HepG2 (cell line): Measurements from ENCODE around the gene DNAJB12. TPM values are rescaled to one million over a fixed set of nuclear protein-coding genes. Genes with fewer than 3 reads are reported as not detected.

Experiments
- ATAC-seq: fragments of 200-7000 bp; cut with Tn5 transposase; 3 replicates; pipeline ENCODE4 v1.9.1; 2020; ENCODE audit warnings: mild to moderate bottlenecking, moderate library complexity
- BruUV-seq: library from RNA; stranded (reverse); fragments of 400-500 nt; replicated peaks from 2 replicates; lab custom pipeline; 2021; lab: Mats Ljungman, UMichigan
- CTCF ChIA-PET: fragments of 300-600 bp; formaldehyde crosslinking; extraction: SDS; loops from one replicate; lab custom pipeline; 2021; ENCODE audit warnings: low total read pairs, inconsistent platforms, low intra/inter-chr PET ratio; lab: Yijun Ruan, JAX
- POLR2A ChIA-PET: fragments of 350-600 bp; sonication (Branson Sonifier 250); formaldehyde crosslinking; loops from one replicate; lab custom pipeline; 2020; ENCODE audit warnings: antibody characterized with exemption, inconsistent platforms; lab: Yijun Ruan, JAX
- DNase-seq: peaks from one replicate; pipeline ENCODE4 v3.0.0-alpha.2; 2015; ENCODE audit warnings: low spot score
- FAIRE-seq: peaks from 3 replicates; lab custom pipeline; 2011; peaks lifted over from hg19 to GRCh38; lab: Jason Lieb, UNC
- H2AFZ ChIP-seq: one replicate; pipeline ENCODE4 v1.6.1; 2011; ENCODE audit warnings: low read length, inconsistent platforms
- H3K27ac ChIP-seq: fragments of 300-600 bp; 3 replicates; pipeline ENCODE4 v1.8.0; 2011; ENCODE audit warnings: mixed run types, mild to moderate bottlenecking, mixed read lengths, low read length, inconsistent platforms; ENCODE audit not compliant: insufficient read depth; ENCODE audit errors: extremely low read length
- H3K27me3 ChIP-seq, 2 experiments: fragments of 200-600 bp in 1 of 2; 2 replicates in 1 of 2; 3 replicates in 1 of 2; pipeline versions ENCODE4 v1.6.0 to v1.8.0; 2011; ENCODE audit warnings: low read length in 2 of 2, mild to moderate bottlenecking in 2 of 2, moderate library complexity in 2 of 2, inconsistent platforms in 1 of 2; ENCODE audit not compliant: insufficient read depth in 2 of 2, control insufficient read depth in 1 of 2
- H3K36me3 ChIP-seq, 2 experiments: fragments of 200-600 bp in 1 of 2; replicated peaks in 1 of 2; 2 replicates in 1 of 2; 3 replicates in 1 of 2; pipeline versions ENCODE4 v1.5.1 to v1.8.0; 2011; ENCODE audit warnings: low read length in 2 of 2, inconsistent platforms in 1 of 2; ENCODE audit not compliant: insufficient read depth in 2 of 2, control insufficient read depth in 1 of 2
- H3K4me1 ChIP-seq: 2 replicates; pipeline ENCODE4 v1.5.1; 2012; ENCODE audit warnings: low read length, inconsistent platforms; ENCODE audit not compliant: insufficient read depth
- H3K4me2 ChIP-seq: 2 replicates; pipeline ENCODE4 v1.6.0; 2011; ENCODE audit warnings: low read depth, low read length, inconsistent platforms
- H3K4me3 ChIP-seq, 3 experiments: fragments of 200-600 bp in 1 of 3; sonication (generic), shearing (Covaris generic) in 1 of 3; replicated peaks in 1 of 3; 2 replicates each; pipeline ENCODE4 v1.5.1; 2011 to 2016; ENCODE audit warnings: low read length in 3 of 3, inconsistent platforms in 2 of 3, low read depth in 2 of 3, mild to moderate bottlenecking in 2 of 3, control low read depth in 1 of 3, mixed read lengths in 1 of 3; ENCODE audit not compliant: insufficient read depth in 1 of 3
- H3K79me2 ChIP-seq: one replicate; pipeline ENCODE4 v1.6.1; 2011; ENCODE audit warnings: low read length, inconsistent platforms; ENCODE audit not compliant: insufficient read depth
- H3K9ac ChIP-seq: 2 replicates; pipeline ENCODE4 v1.6.0; 2011; ENCODE audit warnings: mild to moderate bottlenecking, low read depth, low read length, inconsistent platforms; ENCODE audit not compliant: insufficient read depth
- H3K9me3 ChIP-seq: 2 replicates; pipeline ENCODE4 v1.5.1; 2012; ENCODE audit warnings: mild to moderate bottlenecking, low read length
- H4K20me1 ChIP-seq: 2 replicates; pipeline ENCODE4 v1.6.0; 2011; ENCODE audit warnings: inconsistent platforms, mild to moderate bottlenecking, low read length, moderate library complexity; ENCODE audit not compliant: insufficient read depth
- AKAP8 ChIP-seq: sonication (generic); formaldehyde crosslinking; IDR thresholded peaks from 2 replicates; pipeline ENCODE4 v1.5.1; 2020; ENCODE audit warnings: mild to moderate bottlenecking, missing genetic modification reagents
- ATF7-NPFF ChIP-seq: sonication (generic); formaldehyde crosslinking; IDR thresholded peaks from 2 replicates; pipeline ENCODE4 v1.8.1; 2023; ENCODE audit warnings: mild to moderate bottlenecking, low read depth, missing genetic modification reagents, moderate library complexity
- CREM ChIP-seq, 2 experiments: sonication (generic) in 1 of 2; formaldehyde crosslinking in 1 of 2; IDR thresholded peaks; 2 replicates each; pipeline versions ENCODE4 v1.4.0 to v1.6.1; 2016 to 2020; ENCODE audit warnings: antibody characterized with exemption in 1 of 2, mild to moderate bottlenecking in 1 of 2, missing genetic modification reagents in 1 of 2
- FIP1L1 ChIP-seq: fragments of 200-400 bp; formaldehyde crosslinking; IDR thresholded peaks from 2 replicates; pipeline ENCODE4 v1.6.1; 2018; ENCODE audit warnings: low read depth, mild to moderate bottlenecking, low read length, moderate library complexity, borderline replicate concordance; ENCODE audit not compliant: insufficient read depth
- HNRNPUL1 ChIP-seq: fragments of 200-400 bp; formaldehyde crosslinking; IDR thresholded peaks from 2 replicates; pipeline ENCODE4 v1.6.1; 2017; ENCODE audit warnings: low read depth, mild to moderate bottlenecking, low read length, moderate library complexity
- JARID2 ChIP-seq: sonication (generic); formaldehyde crosslinking; IDR thresholded peaks from 2 replicates; pipeline ENCODE4 v1.8.1; 2023; ENCODE audit warnings: missing genetic modification reagents, inconsistent platforms; ENCODE audit not compliant: insufficient replicate concordance
- JUNB ChIP-seq: sonication (generic); formaldehyde crosslinking; IDR thresholded peaks from 2 replicates; pipeline ENCODE4 v1.8.0; 2022; ENCODE audit warnings: missing genetic modification reagents, mild to moderate bottlenecking, borderline replicate concordance
- MAFF ChIP-seq: IDR thresholded peaks from 2 replicates; pipeline ENCODE4 v1.6.1; 2011; ENCODE audit warnings: low read depth, low read length, improper control_type of control experiment
- MLX ChIP-seq: IDR thresholded peaks from 2 replicates; pipeline ENCODE4 v1.6.1; 2016
- MZF1 ChIP-seq: sonication (generic); formaldehyde crosslinking; IDR thresholded peaks from 2 replicates; pipeline ENCODE4 v1.8.1; 2023; ENCODE audit warnings: mild to moderate bottlenecking, missing genetic modification reagents, borderline replicate concordance
- SALL2 ChIP-seq: sonication (generic); formaldehyde crosslinking; IDR thresholded peaks from 2 replicates; pipeline ENCODE4 v1.8.1; 2023; ENCODE audit warnings: mild to moderate bottlenecking, missing genetic modification reagents, inconsistent platforms
- ZMYM4 ChIP-seq: sonication (generic); formaldehyde crosslinking; IDR thresholded peaks from 2 replicates; pipeline ENCODE4 v1.8.1; 2023; ENCODE audit warnings: mild to moderate bottlenecking, missing genetic modification reagents
- ZNF138 ChIP-seq: sonication (generic); formaldehyde crosslinking; IDR thresholded peaks from 2 replicates; pipeline ENCODE4 v1.5.0; 2020; ENCODE audit warnings: mild to moderate bottlenecking, low read depth, missing genetic modification reagents
- ZNF180 ChIP-seq: sonication (generic); formaldehyde crosslinking; IDR thresholded peaks from 2 replicates; pipeline ENCODE4 v1.4.0; 2020; ENCODE audit warnings: low read depth, missing genetic modification reagents, borderline replicate concordance
- ZNF563 ChIP-seq: sonication (generic); formaldehyde crosslinking; IDR thresholded peaks from 2 replicates; pipeline ENCODE4 v1.8.0; 2022; ENCODE audit warnings: mild to moderate bottlenecking, moderate library complexity, missing genetic modification reagents
- ZNF777 ChIP-seq: sonication (generic); formaldehyde crosslinking; IDR thresholded peaks from 2 replicates; pipeline ENCODE4 v1.4.0; 2020; ENCODE audit warnings: missing genetic modification reagents
- ZNF883 ChIP-seq: sonication (generic); formaldehyde crosslinking; IDR thresholded peaks from 2 replicates; pipeline ENCODE4 v1.5.1; 2020; ENCODE audit warnings: mild to moderate bottlenecking, missing genetic modification reagents; ENCODE audit errors: not compliant biosample characterization
- WGBS: methylation state at CpG from one replicate; pipeline ENCODE4 v1.1.6; 2017; ENCODE audit warnings: low lambda C conversion rate; 5-methylcytosine and 5-hydroxymethylcytosine counted together
- in situ Hi-C: cut with HindIII; loops from 2 replicates; pipeline ENCODE4 v1.10.0; 2017; ENCODE audit warnings: low pct_unique_long_range_greater_than_20kb; ENCODE audit not compliant: extremely low pct_ligation_motif_present
- intact Hi-C: fragments of 100-400 bp; cut with micrococcal nuclease; formaldehyde crosslinking; loops from one replicate; pipeline ENCODE4 v1.10.0; 2022; ENCODE audit not compliant: unreplicated experiment
- polyA plus RNA-seq, 8 experiments: library from polyadenylated mRNA; depleted of rRNA in 3 of 8; stranded (reverse) in 7 of 8; unstranded in 1 of 8; fragments of >200 nt; fragmentation: Illumina TruSeq in 4 of 8; extraction: Trizol in 4 of 8; gene quantifications; 2 replicates each; pipeline versions ENCODE4 v1.2.1 to v1.2.3, GENCODE V29; 2011 to 2016; ENCODE audit warnings: low read depth in 4 of 8, missing spikeins in 1 of 8, mixed read lengths in 1 of 8; ENCODE audit not compliant: insufficient read depth in 1 of 8
- total RNA-seq, 5 experiments: library from RNA; depleted of rRNA; stranded (reverse); fragments of >200 nt; fragmentation: Illumina TruSeq; extraction: Trizol; gene quantifications; 2 replicates each; pipeline ENCODE4 v1.2.3, GENCODE V29; 2016; ENCODE audit warnings: low read depth in 1 of 5
- TF ChIP-seq, protein P1 (sequence below): sonication (generic); formaldehyde crosslinking; IDR thresholded peaks from 2 replicates; pipeline ENCODE4 v1.5.0; 2020; ENCODE audit warnings: mild to moderate bottlenecking, missing genetic modification reagents

Gene DNAJB12
- total and polyA plus RNA-seq, 2 of the 13 experiments (the other 11 are each of a cell fraction or from before 2014, with no cell fraction given), result 10.8 to 18.2 TPM

DNA sequence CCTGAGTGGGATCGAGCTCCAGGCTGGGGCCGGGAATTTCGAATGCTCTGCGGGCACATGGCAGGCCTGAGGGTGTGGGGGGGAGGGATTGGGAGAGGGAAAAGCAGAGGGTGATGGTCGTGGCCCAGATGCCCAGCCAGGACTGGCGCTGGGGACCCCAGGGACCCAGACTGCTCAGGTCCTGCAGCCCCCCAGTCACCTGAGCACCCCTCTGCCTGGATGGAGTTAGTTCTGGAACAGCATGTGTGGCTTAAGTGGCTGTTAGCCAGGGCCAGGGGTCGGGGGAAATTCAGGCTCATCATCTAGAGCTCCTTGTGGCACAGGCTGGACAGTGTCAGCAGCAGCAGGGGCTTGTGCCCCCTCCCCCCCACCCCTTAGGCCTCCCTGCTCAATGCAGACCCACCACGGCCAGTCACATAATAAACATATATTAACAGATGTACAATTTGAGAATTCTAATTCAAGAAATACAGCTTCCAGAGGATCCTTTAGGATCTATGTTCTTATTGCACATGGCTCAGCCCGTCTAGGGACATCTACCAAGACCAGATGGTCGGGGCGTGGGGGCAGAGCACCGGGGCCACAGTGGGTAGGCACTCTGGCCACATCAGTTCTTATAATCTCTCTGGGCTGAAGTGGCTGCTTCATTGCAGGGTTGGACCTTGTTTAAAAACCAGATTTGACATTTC is 22.2 kb downstream of the DNAJB12 start (continued):
- TF ChIP-seq, protein P1, sequence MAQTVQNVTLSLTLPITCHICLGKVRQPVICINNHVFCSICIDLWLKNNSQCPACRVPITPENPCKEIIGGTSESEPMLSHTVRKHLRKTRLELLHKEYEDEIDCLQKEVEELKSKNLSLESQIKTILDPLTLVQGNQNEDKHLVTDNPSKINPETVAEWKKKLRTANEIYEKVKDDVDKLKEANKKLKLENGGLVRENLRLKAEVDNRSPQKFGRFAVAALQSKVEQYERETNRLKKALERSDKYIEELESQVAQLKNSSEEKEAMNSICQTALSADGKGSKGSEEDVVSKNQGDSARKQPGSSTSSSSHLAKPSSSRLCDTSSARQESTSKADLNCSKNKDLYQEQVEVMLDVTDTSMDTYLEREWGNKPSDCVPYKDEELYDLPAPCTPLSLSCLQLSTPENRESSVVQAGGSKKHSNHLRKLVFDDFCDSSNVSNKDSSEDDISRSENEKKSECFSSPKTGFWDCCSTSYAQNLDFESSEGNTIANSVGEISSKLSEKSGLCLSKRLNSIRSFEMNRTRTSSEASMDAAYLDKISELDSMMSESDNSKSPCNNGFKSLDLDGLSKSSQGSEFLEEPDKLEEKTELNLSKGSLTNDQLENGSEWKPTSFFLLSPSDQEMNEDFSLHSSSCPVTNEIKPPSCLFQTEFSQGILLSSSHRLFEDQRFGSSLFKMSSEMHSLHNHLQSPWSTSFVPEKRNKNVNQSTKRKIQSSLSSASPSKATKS (CRISPR knock-in tag), result no peak
- TF ChIP-seq AKAP8 (CRISPR knock-in tag), result 0 out of 2 replicates have a peak, but pooled peaks have one; percentile 11
- TF ChIP-seq JARID2 (CRISPR knock-in tag), result no peak
- TF ChIP-seq ZNF180, result no peak
- TF ChIP-seq ZNF883 (CRISPR knock-in tag), result no peak
- peak; percentile 3; the same call in 1 of the 2 replicates for TF ChIP-seq ATF7-NPFF (CRISPR knock-in tag)
- TF ChIP-seq, all 625 proteins: peak for 15

DNA sequence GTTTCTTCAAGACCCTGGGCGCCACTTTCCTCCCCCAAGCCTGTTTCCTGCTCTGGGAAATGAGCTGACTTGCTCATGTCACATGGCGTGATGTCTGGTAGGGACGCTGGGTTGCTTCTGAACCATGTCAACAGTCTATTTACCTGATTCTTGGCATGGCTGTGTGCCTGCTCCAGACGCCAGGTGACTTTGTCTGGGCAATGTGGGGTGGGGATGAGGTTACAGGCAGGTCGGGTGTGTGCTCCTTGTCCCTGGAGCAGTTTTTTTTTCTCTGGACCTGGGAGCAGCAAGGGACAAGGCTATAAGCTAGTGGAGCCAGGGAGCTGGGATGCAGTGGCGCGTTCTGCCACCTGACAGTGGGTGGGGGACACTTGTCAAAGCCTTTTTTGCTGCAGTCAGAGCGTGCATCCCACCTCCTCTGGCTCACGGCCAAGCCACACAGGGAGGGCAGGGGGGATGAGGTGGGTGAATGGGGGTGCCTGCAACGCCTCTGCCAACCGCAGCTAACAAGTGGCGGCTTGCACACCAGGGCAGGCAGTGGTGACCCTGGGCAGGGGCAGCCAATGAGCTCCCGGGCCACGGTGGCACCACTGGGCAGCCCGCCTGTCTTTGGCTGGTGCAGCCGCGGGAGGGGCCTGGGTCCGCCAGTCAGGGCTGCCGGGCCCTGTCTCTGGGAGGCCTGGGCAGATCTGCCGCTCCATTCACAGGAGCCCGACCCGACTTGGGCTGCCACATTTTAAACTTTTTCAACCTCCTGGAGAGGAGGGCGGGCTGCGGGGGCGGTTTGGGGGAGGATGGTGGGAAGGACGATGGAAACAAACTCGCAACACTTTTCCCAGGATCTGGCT is 22.9 kb downstream of the DNAJB12 start:
- peaks cover 95% of the 10 kb centered on the region for H3K4me1 ChIP-seq
- H3K36me3 ChIP-seq, result peaks cover 3 to 12% of the 10 kb centered on the region in 2 experiments; a peak in 4 of 5 replicates
- H3K79me2 ChIP-seq, result no peaks in the 10 kb centered on the region
- ChIA-PET CTCF (no interaction called here), POLR2A (interaction anchor here (0.5 to 3.9 kb wide), 15 partner anchors 9 to 481 kb away, joined by 3 to 70 read pairs (median 4); partner anchors contain the start of genes ANAPC16, ASCC1, DDIT4 and DNAJB12)
- in situ Hi-C loops (loop anchor here (10.0 to 25.0 kb wide), 2 partner anchors 244 to 367 kb away; partner anchors contain the start of genes CHST3 and SPOCK2), intact Hi-C loops (no loop called here)
- ATAC-seq (peak; percentile 82), FAIRE-seq (peak; percentile 72), DNase-seq (peak; percentile 91)
- peak overlapping the region; percentile 76 for H3K4me2 ChIP-seq
- H3K27me3 ChIP-seq, result no peaks in the 10 kb centered on the region
- peak overlapping the region; percentile 69 for H3K9ac ChIP-seq
- no peak overlapping the region for H2AFZ ChIP-seq
- WGBS, result 14% methylated on average over 11 of the region's 27 CpGs
- BruUV-seq, result TSS peak; percentile 29
- no peaks in the 10 kb centered on the region for H3K9me3 ChIP-seq
- no peaks in the 10 kb centered on the region for H4K20me1 ChIP-seq
- peak overlapping the region; percentile 13 to 65 (median 22); a peak in 4 of 6 replicates for H3K4me3 ChIP-seq
- peak overlapping the region; percentile 91 for H3K27ac ChIP-seq
- TF ChIP-seq JUNB (CRISPR knock-in tag), result no peak
- no peak for TF ChIP-seq HNRNPUL1
- no peak for TF ChIP-seq ZNF138 (CRISPR knock-in tag)
- TF ChIP-seq FIP1L1, result no peak
- peak; percentile 79; the same call in 1 of the 2 replicates for TF ChIP-seq MZF1 (CRISPR knock-in tag)
- TF ChIP-seq MAFF, result no peak
- peak; percentile 27; the same call in 1 of the 2 replicates for TF ChIP-seq SALL2 (CRISPR knock-in tag)
- no peak for TF ChIP-seq MLX (CRISPR knock-in tag)
- TF ChIP-seq ZNF563, result no peak; the same call in 1 of the 2 replicates
- no peak for TF ChIP-seq ZNF777 (CRISPR knock-in tag)
- TF ChIP-seq ZMYM4, result peak; percentile 75
- TF ChIP-seq CREM (IDR thresholded peaks at IDR 0.05), result no peak; the same call in 1 of the 2 replicates
- no peak for TF ChIP-seq CREM (CRISPR knock-in tag; IDR thresholded peaks at IDR 0.05)
